GM19455 (cell line): Measurements from ENCODE around the gene RASSF4.

Experiments
- ATAC-seq: cut with Tn5 transposase; IDR thresholded peaks from one replicate; pipeline ENCODE4 v1.9.1; 2021; ENCODE audit not compliant: unreplicated experiment

Gene RASSF4

DNA sequence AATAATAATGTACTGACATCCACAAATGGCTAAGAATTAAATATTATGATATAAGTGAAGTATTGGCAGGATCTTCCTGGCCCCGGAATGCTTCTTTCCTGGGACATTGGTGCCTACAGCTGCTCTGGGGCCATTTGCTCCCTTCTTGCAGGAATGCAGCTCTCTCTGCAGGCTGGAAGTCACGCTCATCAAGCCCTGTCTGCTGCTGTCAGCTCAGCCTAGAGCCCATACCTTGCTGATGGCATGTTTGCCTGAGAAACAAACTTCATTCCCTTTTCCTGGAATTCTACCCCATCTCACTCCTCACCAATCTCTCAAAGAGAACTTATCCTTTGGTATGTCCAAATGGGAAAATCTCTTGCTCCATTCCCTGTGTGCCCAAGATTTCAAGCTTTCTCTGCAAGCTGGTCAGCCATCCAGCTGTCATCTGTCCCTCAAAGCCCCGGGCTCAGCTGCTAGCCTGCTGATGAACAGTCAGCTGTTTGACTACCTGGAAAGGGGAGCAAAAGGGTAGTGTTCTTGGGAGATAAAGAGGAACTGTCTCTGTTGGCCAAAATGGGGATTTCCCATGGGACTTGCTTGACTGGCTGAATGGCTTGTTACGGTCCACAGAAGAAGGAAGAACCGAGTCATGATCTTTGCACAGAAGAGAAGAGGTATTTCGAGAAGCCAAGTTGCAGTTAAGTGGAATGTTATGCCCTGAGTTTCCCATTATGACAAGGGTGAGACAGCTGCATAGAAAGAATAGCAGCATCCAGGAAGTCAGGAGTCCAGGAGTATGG lies 12.0 kb upstream of the RASSF4 start:
- ATAC-seq, result no peak

DNA sequence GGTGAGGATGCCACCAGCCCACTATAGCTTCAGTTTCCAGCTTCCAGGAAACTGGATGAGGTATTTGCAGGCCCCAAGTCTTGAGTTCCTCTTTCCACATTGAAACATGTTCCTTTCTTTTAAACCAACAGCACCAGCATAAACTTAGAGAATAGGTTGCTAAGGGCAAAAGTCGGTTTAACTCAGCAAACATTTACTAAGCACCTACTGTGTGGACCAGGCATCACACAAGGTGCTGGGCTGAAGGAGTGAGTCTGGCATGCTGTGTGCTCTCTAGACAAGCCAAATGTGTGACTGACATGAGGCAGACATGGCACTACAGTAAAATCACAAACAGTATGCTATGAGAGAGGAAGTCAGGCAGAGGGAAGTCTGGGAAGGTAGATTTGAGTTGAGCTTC lies 11.0 kb upstream of the RASSF4 start:
- ATAC-seq, result no peak

DNA sequence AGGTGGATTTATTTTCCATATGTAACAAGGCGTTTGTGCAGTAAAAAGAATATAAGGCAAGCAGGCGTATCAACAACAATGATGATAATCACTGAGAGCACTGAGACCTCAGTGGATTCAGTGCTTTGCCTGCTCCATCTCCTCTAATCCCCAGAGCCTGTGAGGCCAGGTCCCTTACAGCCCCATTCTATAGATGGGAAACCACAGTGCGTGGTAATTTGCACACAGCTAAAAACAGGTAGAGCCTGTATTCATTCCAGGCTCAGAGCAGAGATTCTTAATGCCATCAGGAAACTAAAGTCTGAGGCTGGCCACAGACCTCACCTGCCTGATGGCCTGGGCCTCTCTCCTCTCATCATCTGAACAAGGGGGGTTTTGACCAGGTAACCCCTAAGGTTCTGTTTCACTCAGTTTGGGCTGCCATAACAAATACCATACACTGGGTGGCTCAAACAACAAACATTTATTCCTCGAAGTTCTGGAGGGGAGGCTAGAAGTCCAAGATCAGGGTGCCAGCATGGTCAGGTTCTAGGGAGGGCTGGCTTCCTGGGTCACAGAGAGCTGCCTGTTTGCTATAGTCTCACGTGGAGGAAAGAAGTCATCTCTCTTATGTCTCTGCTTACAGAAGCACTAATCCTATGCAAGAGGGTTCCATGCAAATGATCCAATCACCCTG lies 10.3 kb upstream of the RASSF4 start:
- no peak for ATAC-seq

DNA sequence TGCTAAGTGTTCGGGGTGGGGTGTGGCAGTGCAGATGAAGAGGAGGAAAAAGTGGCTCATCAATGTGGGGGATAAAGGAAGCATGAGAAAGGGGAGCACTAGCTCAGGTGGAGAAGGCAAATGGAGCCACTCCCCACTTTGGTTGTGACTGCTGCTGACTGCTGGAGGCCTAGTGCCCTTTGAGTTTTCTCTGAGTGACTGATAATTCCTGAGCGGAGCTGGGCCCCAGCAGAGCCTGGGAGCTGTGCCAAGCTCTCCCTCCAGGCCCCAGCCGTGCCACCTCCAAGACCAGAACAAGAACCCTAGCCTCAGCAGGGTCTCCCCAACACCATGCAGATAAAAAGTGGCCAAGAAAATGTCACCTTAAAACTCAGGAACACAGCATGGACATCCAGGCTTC lies 9.7 kb upstream of the RASSF4 start:
- ATAC-seq, result no peak

DNA sequence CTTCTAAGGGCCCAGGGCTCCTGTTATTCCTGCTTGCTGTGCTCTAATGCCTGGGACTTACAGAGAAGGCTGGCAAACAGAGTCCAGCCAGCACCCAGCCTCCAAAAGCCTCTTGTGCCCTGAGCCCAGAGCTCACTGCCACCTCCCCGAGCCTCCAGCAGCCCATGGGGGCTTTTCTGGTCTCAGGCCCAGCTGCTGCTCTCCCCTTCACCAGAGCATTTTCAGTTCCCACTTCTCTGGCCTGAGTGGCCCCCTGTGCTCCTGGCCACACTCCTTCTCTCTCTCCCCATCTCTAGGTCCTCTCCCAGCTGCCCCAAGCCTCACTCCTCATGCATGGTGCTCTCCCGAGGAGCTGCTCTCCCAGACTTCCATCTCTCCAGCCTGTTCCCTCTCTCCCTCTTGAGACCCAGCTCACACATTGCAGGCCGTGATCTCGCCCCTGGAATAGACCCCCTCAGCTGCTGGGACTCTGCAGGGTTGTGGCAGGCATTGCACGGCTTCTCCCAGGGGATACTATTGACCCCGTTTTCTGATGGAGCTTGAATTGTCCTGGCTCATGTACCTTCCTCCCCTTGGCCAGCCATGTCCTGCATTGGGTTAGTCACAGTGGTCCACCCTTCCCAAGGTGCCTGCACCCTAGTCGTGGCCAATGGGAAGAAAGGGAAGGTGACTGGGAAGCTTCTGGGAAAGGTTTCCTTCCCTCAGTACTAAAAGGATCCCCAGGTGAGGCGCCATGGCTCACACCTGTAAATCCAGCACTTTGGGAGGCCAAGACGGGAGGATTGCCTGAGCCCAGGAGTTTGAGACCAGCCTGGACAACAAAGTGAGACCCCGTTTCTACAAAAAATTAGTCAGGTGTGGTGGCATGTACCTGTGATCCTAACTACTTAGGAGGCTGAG lies 9.0 kb upstream of the RASSF4 start:
- no peak for ATAC-seq

DNA sequence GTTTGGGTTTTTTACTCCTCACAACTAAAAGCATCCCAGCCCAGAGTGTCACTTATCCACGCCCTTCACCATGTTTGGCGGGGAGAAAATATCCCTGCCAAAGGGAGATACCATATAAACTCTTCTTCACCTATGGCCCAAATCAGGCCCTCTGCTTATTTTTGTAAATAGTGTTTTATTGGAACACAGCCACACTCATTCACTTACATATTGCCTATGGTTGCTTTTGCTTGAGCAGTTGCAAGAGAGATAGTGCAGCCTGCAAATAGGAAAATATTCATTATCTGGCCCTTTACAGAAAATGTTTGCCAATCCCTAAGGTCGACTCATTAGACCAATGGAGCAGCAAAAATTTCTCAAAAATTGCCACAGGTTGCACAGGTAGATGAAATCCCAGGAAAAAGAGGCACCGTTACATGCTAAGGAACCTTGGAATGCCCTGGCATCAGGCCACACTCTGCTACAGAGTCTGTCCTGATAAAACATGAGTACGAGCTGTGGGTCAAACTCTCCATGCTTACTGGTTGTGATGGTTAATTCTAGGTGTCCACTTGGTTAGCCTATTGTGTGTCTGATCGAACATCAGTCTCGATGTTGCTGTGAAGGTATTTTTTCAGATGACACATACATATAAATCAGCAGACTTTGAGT lies 7.9 kb upstream of the RASSF4 start:
- no peak for ATAC-seq

DNA sequence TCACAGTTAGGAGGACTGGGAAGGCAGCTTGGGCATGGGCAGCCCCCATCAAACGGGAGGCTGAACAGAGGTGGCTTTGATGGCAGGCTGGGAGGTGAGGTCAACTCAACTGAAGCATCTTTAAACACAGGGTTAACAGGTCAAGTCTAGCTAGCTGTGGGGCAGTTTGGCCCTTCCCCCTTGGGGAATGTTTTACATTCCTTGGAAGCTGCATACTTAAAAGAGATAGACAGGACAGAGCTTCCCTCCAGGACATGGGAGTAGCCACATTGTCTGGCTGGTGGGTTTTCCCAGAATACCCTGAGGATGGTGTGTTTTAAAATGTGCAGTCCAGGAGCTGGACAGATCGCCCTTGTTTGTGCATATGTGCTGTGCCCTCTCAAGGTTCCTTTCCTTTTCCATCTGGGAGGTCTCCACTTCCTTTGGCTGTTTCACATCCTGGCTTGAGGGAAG lies 6.8 kb upstream of the RASSF4 start:
- no peak for ATAC-seq

DNA sequence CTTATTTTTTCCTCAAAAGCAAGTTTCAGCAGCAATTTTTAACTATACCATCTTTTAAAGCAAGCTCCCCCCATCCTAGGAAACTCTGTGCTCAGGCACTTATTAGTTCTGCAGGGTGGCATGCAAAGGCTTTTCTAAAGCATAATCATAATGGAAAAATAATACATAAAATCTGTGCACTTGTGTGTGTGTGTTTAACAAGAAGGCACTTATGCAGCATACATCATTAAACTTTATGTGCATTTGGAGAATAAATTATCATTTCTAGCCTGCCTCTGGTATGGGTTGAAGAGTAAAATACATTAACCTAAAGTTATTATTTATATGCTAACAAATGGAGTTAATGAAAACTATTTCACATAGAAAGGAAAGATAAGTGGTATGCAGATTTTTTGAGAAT lies 5.6 kb upstream of the RASSF4 start:
- no peak for ATAC-seq

DNA sequence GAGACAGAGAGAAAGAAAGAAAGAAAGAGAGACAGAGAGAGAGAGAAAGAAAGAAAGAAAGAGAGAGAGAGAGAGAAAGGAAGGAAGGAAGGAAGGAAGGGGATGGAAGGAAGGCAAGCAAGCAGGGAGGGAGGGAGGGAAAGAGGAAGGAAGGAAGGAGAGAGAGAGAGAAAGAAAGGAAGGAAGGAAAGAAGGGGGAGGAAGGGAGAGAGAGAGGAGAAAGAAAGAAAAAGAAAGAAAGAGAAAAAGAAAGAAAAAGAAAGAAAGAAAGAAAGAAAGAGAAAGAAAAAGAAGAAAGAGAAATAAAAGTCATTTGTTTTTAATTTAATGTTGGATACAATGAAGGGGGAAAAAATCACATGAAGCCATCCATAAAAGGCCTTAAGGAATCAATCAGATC lies 4.6 kb upstream of the RASSF4 start:
- ATAC-seq, result no peak

DNA sequence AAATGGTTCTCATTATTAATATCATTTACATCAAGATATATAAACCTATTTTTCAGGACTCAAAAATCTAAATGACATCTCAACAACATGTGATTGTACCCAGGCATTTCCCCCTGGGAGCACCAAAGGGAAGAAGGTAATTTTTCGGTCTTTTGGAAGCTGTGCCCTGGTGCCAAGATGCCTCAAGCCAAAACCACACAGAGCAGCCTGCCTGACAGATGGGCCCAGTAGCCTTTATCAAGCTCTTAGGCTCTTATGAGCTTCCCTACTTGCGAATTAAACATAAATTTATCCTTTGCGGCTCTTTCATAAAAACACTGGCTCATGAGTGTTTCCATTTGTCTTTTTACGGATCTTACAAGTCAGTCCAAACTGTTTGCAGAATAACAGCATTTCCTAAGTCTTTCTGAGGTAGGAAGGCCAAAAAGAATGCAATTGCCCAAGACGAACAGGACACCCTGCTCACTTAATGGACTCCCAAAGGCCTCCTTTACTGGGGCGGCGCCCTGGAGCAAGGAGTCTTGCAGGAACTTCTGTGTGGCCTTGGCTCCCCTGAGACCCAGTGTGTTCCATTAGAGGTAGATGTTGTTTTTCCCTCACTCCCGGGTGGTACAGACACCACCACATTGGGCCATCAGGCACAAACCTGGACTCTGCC lies 4.1 kb upstream of the RASSF4 start:
- no peak for ATAC-seq

DNA sequence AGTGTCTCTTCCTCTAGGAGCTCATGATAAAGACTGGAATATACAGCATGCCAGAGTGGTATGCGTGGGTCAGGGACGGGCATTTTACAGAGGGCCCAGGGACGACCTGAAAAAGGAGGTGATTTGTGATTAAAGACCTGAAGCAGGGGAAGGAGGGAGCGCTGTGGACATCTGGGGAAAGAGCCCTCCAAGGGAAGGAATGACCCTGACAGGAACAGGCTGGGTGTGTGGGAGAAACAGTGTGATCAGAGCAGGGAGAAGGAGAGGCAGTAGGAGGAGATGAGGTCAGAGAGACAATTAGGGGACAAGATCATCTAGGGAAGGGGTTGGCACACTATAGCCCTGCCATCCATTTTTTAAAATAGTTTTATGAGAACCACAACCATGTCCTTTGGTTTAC lies 3.4 kb upstream of the RASSF4 start:
- ATAC-seq, result no peak

DNA sequence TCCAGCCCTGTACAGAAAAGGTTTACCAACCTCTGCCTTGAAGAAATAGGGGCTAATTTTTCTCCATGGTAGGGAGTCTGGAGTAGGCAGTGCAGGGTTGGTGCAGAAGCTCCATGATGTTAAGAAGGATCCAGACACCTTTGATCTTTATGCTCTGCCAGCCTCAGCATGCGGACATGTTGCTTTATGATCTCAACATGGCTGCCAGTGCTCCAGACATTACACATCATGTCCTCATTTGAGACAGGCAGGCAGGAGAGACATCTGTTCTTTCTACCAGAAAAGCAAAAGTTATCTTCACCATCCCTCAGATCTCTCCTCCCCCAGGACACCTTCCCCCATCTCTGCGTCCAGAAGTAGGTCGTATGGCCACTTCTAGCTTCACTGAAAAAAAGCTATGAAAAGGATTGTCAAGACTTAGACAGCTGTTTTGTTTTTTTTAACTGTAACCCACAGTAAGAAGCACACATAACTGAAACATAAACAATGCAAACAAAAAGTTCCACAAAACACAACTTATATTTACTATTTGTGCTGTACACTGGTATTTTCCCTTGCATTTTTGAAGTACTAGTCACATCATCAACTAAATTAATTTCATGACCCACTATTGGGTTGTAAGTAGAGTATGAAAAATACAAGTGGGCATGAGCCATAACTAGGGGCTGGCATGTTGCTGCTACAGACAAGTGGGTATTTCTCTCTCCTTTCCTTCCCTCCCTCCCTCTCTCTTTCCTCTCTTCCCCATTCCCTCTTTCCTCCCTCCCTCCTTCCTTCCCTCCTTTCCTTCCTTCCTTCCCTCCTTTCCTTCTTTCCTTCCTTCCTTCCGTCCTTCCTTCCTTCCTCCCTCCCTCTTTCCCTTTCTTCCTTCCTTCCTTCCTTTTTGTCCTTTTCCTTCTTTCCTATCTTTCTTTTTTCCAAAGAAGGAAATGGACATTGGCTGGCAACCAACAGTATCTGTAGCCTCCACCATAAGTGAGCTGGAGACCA lies 2.6 kb upstream of the RASSF4 start:
- ATAC-seq, result no peak

DNA sequence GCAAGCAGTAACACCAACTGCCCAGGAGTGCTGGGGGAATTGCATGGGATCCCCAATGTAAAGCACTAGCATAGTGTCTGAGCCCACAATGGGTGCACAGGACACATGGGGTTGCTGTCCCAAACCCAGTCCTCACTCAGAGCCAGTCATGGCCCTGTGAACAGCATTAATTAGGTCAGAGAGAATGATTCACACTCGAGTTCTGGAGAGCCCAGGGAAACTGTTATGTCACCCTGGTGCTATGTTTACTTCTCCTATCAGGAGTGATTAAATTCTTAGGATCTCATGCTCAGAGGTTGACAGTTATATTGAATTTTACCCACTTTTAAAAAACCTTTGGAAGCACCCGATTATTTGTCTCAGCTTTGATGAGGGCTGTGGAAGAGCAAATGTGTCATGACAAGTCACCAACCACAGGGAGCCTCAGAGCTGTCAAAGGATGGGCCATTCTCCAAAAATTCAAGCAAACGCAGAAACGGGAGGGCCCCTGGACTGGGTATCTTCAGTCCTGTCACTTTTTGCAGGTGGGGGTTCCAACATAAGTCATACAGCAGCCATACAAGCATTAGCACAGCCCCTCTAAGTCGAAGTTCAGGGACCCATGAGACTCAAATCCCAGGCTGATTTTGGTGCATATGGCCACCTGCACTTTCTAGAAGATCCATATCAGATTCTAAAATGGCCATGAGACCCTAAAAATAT lies 1.3 kb upstream of the RASSF4 start:
- ATAC-seq, result no peak

DNA sequence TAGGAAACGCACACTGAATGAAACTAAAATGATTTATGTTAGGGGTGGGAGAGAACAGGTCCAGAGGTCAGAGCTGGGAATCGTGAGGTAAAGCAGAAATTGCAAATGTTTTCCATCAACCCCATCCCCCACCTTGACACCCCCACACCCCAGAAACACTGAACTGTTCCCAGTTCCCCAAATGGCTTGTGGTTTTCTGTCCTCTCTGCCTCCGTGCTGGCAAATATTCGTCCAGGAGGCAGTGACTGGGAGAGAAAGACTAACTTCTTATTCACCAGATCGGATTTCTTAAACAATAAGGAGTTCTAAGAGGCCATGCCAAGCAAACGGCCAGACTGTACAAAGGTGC lies 730 bp upstream of the RASSF4 start:
- no peak for ATAC-seq

DNA sequence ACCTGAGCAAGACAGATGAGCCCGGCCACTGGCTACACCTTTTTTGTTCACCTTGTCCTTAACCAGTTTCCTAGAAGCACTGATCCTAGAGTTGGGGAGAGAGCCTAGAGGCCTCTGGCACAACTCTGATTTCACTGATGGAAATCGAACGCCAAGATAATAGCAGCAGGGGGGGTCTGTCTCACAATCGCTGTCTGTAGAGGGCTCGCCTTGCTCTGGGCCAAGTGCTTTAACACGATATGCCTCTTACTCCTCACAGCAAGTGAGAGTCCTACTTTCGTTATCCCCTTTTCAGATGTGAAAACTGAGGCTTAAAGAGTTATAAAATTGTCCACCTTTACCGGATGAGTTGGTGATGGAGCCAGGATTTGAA lies 472 bp downstream of the RASSF4 start:
- no peak for ATAC-seq

DNA sequence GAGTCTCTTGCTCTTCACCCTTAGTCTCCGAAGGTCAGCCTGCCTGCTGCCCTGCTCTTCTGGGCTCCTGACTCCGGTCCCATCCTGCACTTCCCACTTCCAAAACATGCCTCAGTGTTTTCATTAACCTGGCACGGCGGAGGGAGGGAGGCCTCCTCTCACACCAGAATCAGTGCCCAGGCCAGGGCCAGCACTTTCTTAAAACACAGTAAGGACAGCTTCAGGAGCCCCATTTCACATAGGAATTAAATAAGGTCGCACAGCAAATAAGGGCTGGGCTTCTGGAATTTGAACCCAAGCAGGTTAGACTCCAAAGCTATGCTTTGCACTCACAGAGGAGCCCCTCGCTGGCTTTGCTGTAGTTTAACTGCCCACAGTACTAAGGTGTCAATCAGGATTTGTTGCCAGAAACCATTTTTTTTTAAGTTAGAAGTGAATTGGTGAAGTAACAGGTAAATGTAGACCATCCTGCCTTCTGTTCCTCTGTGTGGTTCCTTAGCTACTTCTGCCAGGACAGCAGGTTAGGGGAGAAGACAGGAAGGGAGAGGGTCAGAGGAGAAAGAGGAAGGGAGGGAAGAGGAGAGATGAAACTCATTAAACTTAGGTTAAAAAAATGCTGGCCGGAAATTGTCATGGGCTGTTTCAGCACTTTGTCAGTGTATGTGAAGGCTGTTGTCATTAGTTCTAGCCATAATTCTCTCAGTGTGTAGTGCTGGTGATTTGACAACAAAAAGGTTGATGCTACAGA lies 1.1 kb downstream of the RASSF4 start:
- no peak for ATAC-seq

DNA sequence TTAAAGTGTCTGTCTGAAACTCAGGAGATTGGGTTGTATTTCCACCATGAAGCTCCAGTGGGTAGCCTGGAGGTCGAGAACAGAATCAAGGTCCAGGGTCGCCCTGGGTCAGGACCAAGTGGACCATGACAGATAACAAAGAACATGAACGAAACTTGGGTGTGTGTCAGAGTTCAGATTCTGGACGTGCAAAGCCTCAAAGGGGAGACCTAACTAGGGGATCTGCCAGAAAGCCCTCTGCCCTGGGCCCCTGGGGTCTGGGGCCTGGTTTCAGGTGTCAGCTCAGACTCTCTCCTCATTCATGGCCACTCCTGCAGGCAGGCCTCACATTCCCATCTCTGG lies 1.6 kb downstream of the RASSF4 start:
- ATAC-seq, result no peak

DNA sequence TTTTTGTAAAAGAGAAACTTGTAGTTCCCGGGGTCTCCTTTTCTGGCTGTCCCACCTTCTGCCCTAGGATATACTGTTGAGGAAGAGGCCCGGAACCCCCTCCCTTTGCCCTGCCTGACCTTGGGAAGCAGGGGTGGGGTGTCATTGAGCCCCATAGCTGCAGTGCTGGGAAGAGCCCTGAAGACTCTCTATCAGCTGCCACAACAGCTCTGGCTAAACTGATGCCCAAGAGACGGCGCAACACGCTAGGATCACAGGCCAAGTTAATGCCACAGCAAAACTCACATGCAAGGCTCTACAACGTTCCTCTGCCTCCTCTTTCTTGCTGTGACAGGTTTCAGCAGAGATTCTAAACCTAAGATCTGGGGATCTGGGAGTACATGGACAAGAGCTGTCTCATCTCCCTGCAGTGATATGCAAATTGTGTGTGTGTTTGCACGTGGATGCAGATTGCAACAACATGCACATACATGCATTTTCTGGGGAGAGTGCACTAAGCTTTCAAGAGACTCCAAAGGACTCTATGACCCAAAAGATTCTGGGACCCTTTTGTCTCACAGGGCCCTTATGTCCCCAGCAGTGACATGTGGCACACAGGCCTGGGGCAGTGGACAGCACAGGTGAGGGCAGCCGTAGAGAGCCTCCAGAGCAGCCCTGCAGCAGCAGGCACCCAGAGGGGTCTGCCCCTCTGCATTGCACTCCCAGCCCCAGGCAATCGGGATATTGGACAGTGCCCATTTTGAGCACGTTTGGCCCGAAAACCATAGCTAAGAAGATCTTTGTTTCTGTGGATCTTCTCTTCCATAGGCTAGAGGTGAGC lies 2.5 kb downstream of the RASSF4 start:
- ATAC-seq, result no peak
